B cell (primary cell): ENCODE results near the gene C15orf39. TPM values are rescaled to one million over a fixed set of nuclear protein-coding genes. Genes with fewer than 3 reads are reported as not detected.

Source experiments
- ATAC-seq: fragments of 200-7000 bp; cut with Tn5 transposase; one replicate; pipeline ENCODE4 v1.10.0; 2021; ENCODE audit warnings: low read depth, mild to moderate bottlenecking, moderate number of reproducible peaks, moderate library complexity
- CTCF ChIA-PET: fragments of 350-600 bp; sonication (Branson Sonifier 250); formaldehyde crosslinking; loops from one replicate; lab custom pipeline; 2021; ENCODE audit warnings: antibody characterized with exemption, inconsistent platforms; lab: Charles Lee
- POLR2A ChIA-PET: fragments of 350-600 bp; sonication (Branson Sonifier 250); formaldehyde crosslinking; loops from one replicate; lab custom pipeline; 2021; ENCODE audit warnings: antibody characterized with exemption; lab: Charles Lee
- DNase-seq: peaks from one replicate; pipeline ENCODE4 v3.0.0; 2013
- H2AFZ ChIP-seq: 2 replicates; pipeline ENCODE4 v1.6.1; 2012; ENCODE audit warnings: mild to moderate bottlenecking, low read depth, low read length; ENCODE audit not compliant: insufficient read depth, poor library complexity, severe bottlenecking
- H3K27ac ChIP-seq, 2 donors: 1 replicate in 1 of 2; 2 replicates in 1 of 2; pipeline ENCODE4 v1.5.1; 2012 to 2013; ENCODE audit warnings: low read length in 2 of 2, mild to moderate bottlenecking in 2 of 2, moderate library complexity in 1 of 2
- H3K27me3 ChIP-seq, 4 experiments: fragments of 200-600 bp in 1 of 4; sonication (generic) in 1 of 4; replicated peaks in 1 of 4; 1 replicate in 2 of 4; 2 replicates in 2 of 4; pipeline versions ENCODE4 v1.6.1 to v1.7.0; 2013 to 2016; ENCODE audit warnings: low read length in 3 of 4, mild to moderate bottlenecking in 2 of 4, mixed read lengths in 1 of 4, moderate library complexity in 1 of 4; ENCODE audit not compliant: insufficient read depth in 4 of 4, control insufficient read depth in 3 of 4; ENCODE audit errors: control extremely low read depth in 1 of 4
- H3K36me3 ChIP-seq, 2 experiments: replicated peaks in 1 of 2; 1 replicate in 1 of 2; 2 replicates in 1 of 2; pipeline versions ENCODE4 v1.6.1 to v1.7.1; 2013; ENCODE audit warnings: low read length in 1 of 2; ENCODE audit not compliant: insufficient read depth in 2 of 2, control insufficient read depth in 1 of 2; ENCODE audit errors: control extremely low read depth in 1 of 2, extremely low read depth in 1 of 2
- H3K4me1 ChIP-seq, 2 donors: fragments of 200-600 bp in 1 of 2; sonication (generic) in 1 of 2; 1 replicate in 1 of 2; 2 replicates in 1 of 2; pipeline versions ENCODE4 v1.5.1 to v1.6.1; 2013 to 2017; ENCODE audit warnings: low read length in 2 of 2; ENCODE audit not compliant: control insufficient read depth in 2 of 2, insufficient read depth in 2 of 2
- H3K4me2 ChIP-seq: replicated peaks from 2 replicates; pipeline ENCODE3; 2012; ENCODE audit warnings: mild to moderate bottlenecking, low read depth, low read length; ENCODE audit not compliant: poor library complexity, severe bottlenecking
- H3K4me3 ChIP-seq, 5 experiments: fragments of 200-600 bp in 1 of 5; sonication (generic) in 1 of 5; 1 replicate in 3 of 5; 2 replicates in 2 of 5; pipeline versions ENCODE4 v1.5.1 to v1.7.0; 2011 to 2016; ENCODE audit warnings: low read length in 4 of 5, mild to moderate bottlenecking in 4 of 5, low read depth in 2 of 5, control low read depth in 1 of 5, moderate library complexity in 1 of 5; ENCODE audit not compliant: insufficient read depth in 1 of 5; ENCODE audit errors: control extremely low read depth in 1 of 5, extremely low read depth in 1 of 5
- H3K79me2 ChIP-seq: fragments of 200-600 bp; sonication (generic); one replicate; pipeline ENCODE4 v1.6.0; 2016; ENCODE audit warnings: low read length; ENCODE audit not compliant: control insufficient read depth, insufficient read depth
- H3K9ac ChIP-seq: fragments of 200-600 bp; sonication (generic); 2 replicates; pipeline ENCODE4 v1.6.1; 2017; ENCODE audit warnings: mild to moderate bottlenecking, low read length, moderate library complexity
- H3K9me3 ChIP-seq, 3 donors: one replicate each; pipeline versions ENCODE4 v1.6.1 to v1.7.1; 2013; ENCODE audit warnings: low read length in 2 of 3; ENCODE audit not compliant: control insufficient read depth in 2 of 3, insufficient read depth in 1 of 3; ENCODE audit errors: control extremely low read depth in 1 of 3
- H4K20me1 ChIP-seq: 2 replicates; pipeline ENCODE4 v1.6.0; 2012; ENCODE audit warnings: mild to moderate bottlenecking, low read length; ENCODE audit not compliant: insufficient read depth, control insufficient read depth, poor library complexity, severe bottlenecking
- H3K27ac Mint-ChIP-seq: one replicate; pipeline ENCODE4 v1.8.0; 2021; ENCODE audit warnings: mixed read lengths
- H3K27me3 Mint-ChIP-seq: one replicate; pipeline ENCODE4 v1.8.0; 2021; ENCODE audit warnings: mixed read lengths
- H3K4me1 Mint-ChIP-seq: one replicate; pipeline ENCODE4 v1.8.0; 2021; ENCODE audit warnings: mixed read lengths
- H3K4me3 Mint-ChIP-seq: one replicate; pipeline ENCODE4 v1.8.0; 2021; ENCODE audit warnings: mixed read lengths
- H3K9me3 Mint-ChIP-seq: one replicate; pipeline ENCODE4 v1.8.0; 2022; ENCODE audit warnings: mixed read lengths; ENCODE audit not compliant: insufficient read depth
- CTCF ChIP-seq: fragments of 200-600 bp; IDR thresholded peaks from one replicate; pipeline ENCODE4 v1.8.0; 2022; ENCODE audit warnings: antibody characterized with exemption, mild to moderate bottlenecking
- EZH2 ChIP-seq: IDR thresholded peaks from 2 replicates; pipeline ENCODE4 v1.6.1; 2012; ENCODE audit warnings: borderline replicate concordance, low read depth, mild to moderate bottlenecking, moderate library complexity, low read length; ENCODE audit not compliant: insufficient read depth, poor library complexity, severe bottlenecking
- WGBS: methylation state at CpG from one replicate; pipeline ENCODE4 v1.1.5; 2013; ENCODE audit warnings: missing lambda C conversion rate; ENCODE audit not compliant: insufficient coverage; 5-methylcytosine and 5-hydroxymethylcytosine counted together
- intact Hi-C: fragments of 100-400 bp; cut with micrococcal nuclease; formaldehyde crosslinking; loops from one replicate; pipeline ENCODE4 v1.10.0; 2022
- polyA plus RNA-seq: library from polyadenylated mRNA; depleted of rRNA; stranded (reverse); fragments of >200 nt; gene quantifications from 2 replicates; pipeline ENCODE4 v1.2.3, GENCODE V29; 2012
- total RNA-seq, 2 donors: library from RNA; stranded (reverse); fragments of 120-200 nt in 1 of 2; gene quantifications; 1 replicate in 1 of 2; 2 replicates in 1 of 2; pipeline versions ENCODE4 v1.2.3 to v1.2.4, GENCODE V29; 2013 to 2022

Gene C15orf39
- total and polyA plus RNA-seq, 2 donors (not counting 1 experiment from before 2014, with no cell fraction given), result 12.4 to 72.7 TPM

DNA sequence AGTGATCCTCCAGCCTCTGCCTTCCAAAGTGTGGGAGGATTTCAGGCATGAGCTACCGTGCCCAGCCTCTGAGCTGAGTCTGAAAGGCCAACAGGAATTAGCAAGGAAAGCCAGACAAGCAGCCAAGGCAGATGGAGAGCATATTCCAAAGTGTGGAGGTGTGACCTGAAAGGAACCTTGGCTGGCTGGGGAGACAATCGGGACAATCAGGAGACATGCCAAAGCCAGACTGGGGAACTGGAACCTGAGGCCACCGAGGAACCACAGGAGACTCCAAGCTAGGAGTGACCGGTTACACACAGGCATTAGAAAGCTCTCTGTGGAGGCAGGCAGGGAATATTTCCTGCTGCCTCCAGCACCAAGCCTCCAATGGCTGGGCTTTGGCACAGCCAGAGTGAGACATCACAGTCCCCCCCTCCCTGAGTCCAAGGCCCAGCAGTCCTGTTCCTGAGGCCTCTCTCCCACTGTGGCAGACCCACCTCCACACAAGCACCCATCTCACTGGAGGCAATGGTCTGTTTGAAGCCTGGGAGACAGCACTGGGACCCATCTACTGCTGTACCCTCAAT is 4.5 kb upstream of the C15orf39 start:
- peaks cover 0 to 6% (median 0%) of the 10 kb centered on the region in 3 donors for H3K9me3 ChIP-seq
- no peak overlapping the region for H3K4me3 ChIP-seq
- no peaks in the 10 kb centered on the region for H3K36me3 ChIP-seq
- ATAC-seq (no peak), DNase-seq (no peak)
- no peak overlapping the region for H2AFZ ChIP-seq
- peaks cover 2% of the 10 kb centered on the region for H3K79me2 ChIP-seq
- no peak overlapping the region for H3K4me3 Mint-ChIP-seq
- H3K4me2 ChIP-seq, result no peak overlapping the region
- no peak overlapping the region for H3K27ac ChIP-seq
- no peak overlapping the region for H3K9ac ChIP-seq
- TF ChIP-seq EZH2, result no peak
- TF ChIP-seq CTCF, result no peak
- peaks cover 0 to 57% (median 11%) of the 10 kb centered on the region in 4 experiments for H3K27me3 ChIP-seq
- WGBS, result 89% methylated on average over 4 of the region's 4 CpGs
- H4K20me1 ChIP-seq, result peaks cover 12% of the 10 kb centered on the region
- CTCF ChIA-PET, result interaction anchor here (1.8 to 6.9 kb wide), 2 partner anchors 154 to 168 kb away, joined by 6 to 128 read pairs; no protein-coding TSS in a partner anchor
- H3K27ac Mint-ChIP-seq, result no peak overlapping the region
- H3K27me3 Mint-ChIP-seq, result peaks cover 9% of the 10 kb centered on the region
- no peaks in the 10 kb centered on the region for H3K9me3 Mint-ChIP-seq
- POLR2A ChIA-PET, result interaction anchor here (0.6 kb wide), 1 partner anchor 124 kb away, joined by 3 read pairs; no protein-coding TSS in a partner anchor
- peaks cover 17 to 23% of the 10 kb centered on the region in 2 donors for H3K4me1 ChIP-seq
- peaks cover 16% of the 10 kb centered on the region for H3K4me1 Mint-ChIP-seq
- intact Hi-C loops, result no loop called here

DNA sequence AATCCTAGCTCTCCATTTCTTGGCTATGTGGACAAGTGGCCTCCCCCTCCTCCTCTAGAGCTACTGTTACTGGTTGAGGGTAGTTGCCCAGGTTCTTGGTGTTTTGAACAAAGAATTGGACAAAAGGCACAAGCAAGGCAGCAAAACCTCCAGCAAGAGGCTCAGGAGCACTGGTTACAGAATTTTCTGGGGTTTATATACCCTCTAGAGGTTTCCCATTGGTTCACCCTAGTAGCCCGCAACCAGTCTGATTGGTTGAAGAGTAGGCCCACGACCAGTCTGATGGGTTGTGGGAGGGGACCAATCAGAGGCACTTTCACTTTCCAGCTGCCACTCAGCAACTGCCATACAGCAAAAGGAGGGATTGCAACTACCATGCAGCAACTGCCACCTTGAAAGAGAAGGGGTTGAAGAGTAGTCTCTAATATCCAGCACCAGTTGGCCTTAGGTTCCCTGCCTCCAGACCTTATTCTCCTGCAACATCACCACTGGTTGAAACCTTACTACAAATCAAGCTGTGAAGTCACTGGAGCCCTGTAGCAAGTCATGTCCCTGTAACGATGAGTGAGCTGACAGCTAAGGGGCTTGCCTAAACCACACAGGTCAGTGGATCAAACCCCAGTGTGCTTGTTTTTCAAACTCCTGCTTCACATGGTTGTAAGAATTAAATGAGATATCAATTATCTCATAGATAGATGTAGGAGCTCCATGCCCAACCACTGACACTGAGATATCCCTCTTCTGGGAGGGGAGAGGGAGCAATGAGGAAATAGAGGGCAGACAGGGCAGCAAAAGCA is 2.9 kb upstream of the C15orf39 start:
- H3K4me3 ChIP-seq, result no peak overlapping the region

More for the DNA sequence above, 2.9 kb upstream of the C15orf39 start:
- no peak overlapping the region for H3K27ac Mint-ChIP-seq
- ChIA-PET CTCF (interaction anchor here (1.1 to 6.9 kb wide), 2 partner anchors 17 to 155 kb away, joined by 3 to 128 read pairs; no protein-coding TSS in a partner anchor), POLR2A (interaction anchor here (2.9 kb wide), 1 partner anchor 90 kb away, joined by 9 read pairs; no protein-coding TSS in a partner anchor)
- TF ChIP-seq EZH2 (no peak), CTCF (no peak)
- Histone ChIP-seq H3K36me3 (no peaks in the 10 kb centered on the region), H3K4me1 (peaks cover 27 to 37% of the 10 kb centered on the region in 2 donors), H4K20me1 (peaks cover 26% of the 10 kb centered on the region), H3K27me3 (peaks cover 0 to 47% (median 9%) of the 10 kb centered on the region in 4 experiments), H3K27ac (no peak overlapping the region), H3K9ac (no peak overlapping the region), H3K4me2 (no peak overlapping the region), H3K9me3 (peaks cover 0 to 3% (median 0%) of the 10 kb centered on the region in 3 donors), H2AFZ (no peak overlapping the region), H3K79me2 (peaks cover 18% of the 10 kb centered on the region)
- H3K4me1 Mint-ChIP-seq, result peaks cover 27% of the 10 kb centered on the region
- no peak for DNase-seq
- ATAC-seq, result no peak
- intact Hi-C loops, result no loop called here
- no CpG with 5 or more reads among the region's 3 CpGs for WGBS
- H3K9me3 Mint-ChIP-seq, result no peaks in the 10 kb centered on the region
- no peak overlapping the region for H3K4me3 Mint-ChIP-seq
- H3K27me3 Mint-ChIP-seq, result peaks cover 4% of the 10 kb centered on the region
